ENCODE data around the gene FADS1.

Gene FADS1

GRCh38 chr11:61811831-61812230 is 5.0 kb downstream of the FADS1 start:
- H3K4me1 ChIP-seq (ENCODE audit: control insufficient read depth in 1 of 2, insufficient read depth in 1 of 2, low read depth in 1 of 2, low read length in 1 of 2) = peaks cover 23 to 24% of the 10 kb centered on the region in 2 experiments
- no peaks in the 10 kb centered on the region for H3K9me3 ChIP-seq
- H3K27ac ChIP-seq = no peak overlapping the region
- H3K27me3 ChIP-seq = peaks cover 30% of the 10 kb centered on the region
- H3K4me3 ChIP-seq (ENCODE audit: low read depth in 1 of 2, low read length in 1 of 2) = no peak overlapping the region
- H3K36me3 ChIP-seq = no peaks in the 10 kb centered on the region
- TF ChIP-seq, protein P1, sequence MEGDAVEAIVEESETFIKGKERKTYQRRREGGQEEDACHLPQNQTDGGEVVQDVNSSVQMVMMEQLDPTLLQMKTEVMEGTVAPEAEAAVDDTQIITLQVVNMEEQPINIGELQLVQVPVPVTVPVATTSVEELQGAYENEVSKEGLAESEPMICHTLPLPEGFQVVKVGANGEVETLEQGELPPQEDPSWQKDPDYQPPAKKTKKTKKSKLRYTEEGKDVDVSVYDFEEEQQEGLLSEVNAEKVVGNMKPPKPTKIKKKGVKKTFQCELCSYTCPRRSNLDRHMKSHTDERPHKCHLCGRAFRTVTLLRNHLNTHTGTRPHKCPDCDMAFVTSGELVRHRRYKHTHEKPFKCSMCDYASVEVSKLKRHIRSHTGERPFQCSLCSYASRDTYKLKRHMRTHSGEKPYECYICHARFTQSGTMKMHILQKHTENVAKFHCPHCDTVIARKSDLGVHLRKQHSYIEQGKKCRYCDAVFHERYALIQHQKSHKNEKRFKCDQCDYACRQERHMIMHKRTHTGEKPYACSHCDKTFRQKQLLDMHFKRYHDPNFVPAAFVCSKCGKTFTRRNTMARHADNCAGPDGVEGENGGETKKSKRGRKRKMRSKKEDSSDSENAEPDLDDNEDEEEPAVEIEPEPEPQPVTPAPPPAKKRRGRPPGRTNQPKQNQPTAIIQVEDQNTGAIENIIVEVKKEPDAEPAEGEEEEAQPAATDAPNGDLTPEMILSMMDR (IDR thresholded peaks at IDR 0.05) = no peak

DNA sequence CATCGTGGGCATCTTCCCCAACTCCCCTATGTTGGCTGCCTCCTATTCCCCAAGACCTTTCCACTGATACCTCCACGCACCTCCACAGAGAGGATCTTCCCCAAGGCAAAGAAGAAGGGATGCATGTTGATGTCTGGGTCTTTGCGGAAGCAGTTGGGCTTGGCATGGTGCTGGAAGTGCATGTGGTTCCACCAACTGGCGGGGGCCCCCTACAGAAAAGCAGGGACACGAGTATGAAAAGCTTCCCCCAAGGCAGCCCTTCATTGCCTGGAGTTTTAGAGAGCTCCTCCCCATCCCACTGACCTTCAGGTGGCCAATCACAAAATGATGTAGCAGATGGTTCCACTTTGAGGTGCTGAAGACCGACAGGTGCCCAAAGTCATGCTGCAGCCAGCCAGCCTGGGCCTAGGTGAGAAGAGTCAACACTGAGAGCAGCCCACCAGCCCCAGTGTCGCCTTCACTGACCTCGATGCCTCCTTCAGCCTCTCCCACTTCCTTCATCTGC is 6.1 kb downstream of the FADS1 start:
- Histone ChIP-seq H3K9me3 (no peaks in the 10 kb centered on the region), H3K4me3 (ENCODE audit: low read depth in 1 of 2, low read length in 1 of 2) (no peak overlapping the region), H3K4me1 (ENCODE audit: control insufficient read depth in 1 of 2, insufficient read depth in 1 of 2, low read depth in 1 of 2, low read length in 1 of 2) (peaks cover 12 to 13% of the 10 kb centered on the region in 2 experiments), H3K36me3 (no peaks in the 10 kb centered on the region), H3K27me3 (peaks cover 19% of the 10 kb centered on the region), H3K27ac (no peak overlapping the region)
- TF ChIP-seq, protein P1 (IDR thresholded peaks at IDR 0.05) = no peak

DNA sequence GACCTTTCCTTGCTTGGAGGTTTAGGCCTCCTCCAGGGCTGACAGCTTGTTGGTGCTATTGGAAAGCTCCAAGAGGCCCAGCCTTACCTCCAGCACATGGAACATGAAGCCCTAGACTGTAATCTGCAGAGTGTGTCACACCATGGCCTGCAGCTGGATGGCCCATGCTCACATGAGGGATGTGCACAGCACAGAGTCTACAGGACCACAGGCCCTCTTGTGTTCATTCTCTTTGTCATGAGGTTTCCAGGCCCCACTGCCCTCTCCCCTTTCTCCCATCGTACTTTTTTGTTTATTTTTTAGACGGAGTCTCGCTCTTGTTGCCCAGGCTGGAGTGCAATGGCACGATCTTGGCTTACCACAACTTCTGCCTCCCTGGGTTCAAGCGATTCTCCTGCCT is 10.0 kb downstream of the FADS1 start:
- Histone ChIP-seq H3K36me3 (peaks cover 4% of the 10 kb centered on the region), H3K27ac (no peak overlapping the region), H3K4me3 (ENCODE audit: low read depth in 1 of 2, low read length in 1 of 2) (no peak overlapping the region), H3K27me3 (no peaks in the 10 kb centered on the region), H3K9me3 (no peaks in the 10 kb centered on the region), H3K4me1 (ENCODE audit: control insufficient read depth in 1 of 2, insufficient read depth in 1 of 2, low read depth in 1 of 2, low read length in 1 of 2) (no peaks in the 10 kb centered on the region)
- TF ChIP-seq, protein P1 (IDR thresholded peaks at IDR 0.05) = no peak

GRCh38 chr11:61805146-61805545 is 11.7 kb downstream of the FADS1 start:
- peaks cover 4% of the 10 kb centered on the region for H3K36me3 ChIP-seq
- no peaks in the 10 kb centered on the region for H3K4me1 ChIP-seq (ENCODE audit: control insufficient read depth in 1 of 2, insufficient read depth in 1 of 2, low read depth in 1 of 2, low read length in 1 of 2)

DNA sequence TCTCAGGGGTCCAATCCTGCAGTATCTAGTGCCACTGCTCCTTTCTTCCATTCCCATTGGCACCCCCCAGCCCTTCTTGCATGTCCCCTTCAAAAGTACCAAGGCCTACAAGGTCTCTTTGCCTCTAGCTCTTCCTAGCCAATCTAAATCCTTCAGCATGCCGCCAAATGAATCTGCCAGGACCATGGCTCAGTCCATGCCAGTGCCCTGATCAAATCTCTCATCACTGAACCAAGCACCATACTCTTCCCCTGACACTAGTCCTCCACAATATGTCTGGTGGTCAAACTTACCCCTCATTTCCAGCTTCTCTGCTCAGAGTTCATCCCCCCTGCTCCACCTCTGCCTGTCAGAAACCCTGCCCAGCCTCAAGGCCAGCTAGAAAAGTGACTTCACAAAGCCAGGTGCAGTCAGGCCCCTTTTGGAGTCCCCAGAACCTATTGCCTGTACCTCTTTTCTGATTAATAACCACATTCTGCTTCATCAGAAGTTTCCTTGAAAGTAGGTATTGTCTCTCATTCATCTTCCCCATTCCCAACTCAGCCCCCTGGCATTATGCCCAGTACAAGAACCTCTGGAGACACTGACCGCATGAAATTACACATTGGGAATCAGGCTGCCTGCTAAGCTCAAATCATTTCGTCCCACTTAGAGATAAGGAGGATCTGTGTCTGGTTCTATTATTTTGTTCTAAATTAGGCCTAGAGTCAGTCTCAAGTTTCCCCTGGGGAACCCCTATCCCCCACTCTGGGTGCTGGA is 12.7 kb downstream of the FADS1 start:
- TF ChIP-seq, protein P1 (IDR thresholded peaks at IDR 0.05) = no peak
- no peak overlapping the region for H3K4me3 ChIP-seq (ENCODE audit: low read depth in 1 of 2, low read length in 1 of 2)
- H3K4me1 ChIP-seq (ENCODE audit: control insufficient read depth in 1 of 2, insufficient read depth in 1 of 2, low read depth in 1 of 2, low read length in 1 of 2) = no peaks in the 10 kb centered on the region

More at GRCh38 chr11:61805146-61805545, 11.7 kb downstream of the FADS1 start:
- Histone ChIP-seq H3K27ac (no peak overlapping the region), H3K4me3 (ENCODE audit: low read depth in 1 of 2, low read length in 1 of 2) (no peak overlapping the region), H3K27me3 (no peaks in the 10 kb centered on the region), H3K9me3 (no peaks in the 10 kb centered on the region)
- TF ChIP-seq, protein P1 (IDR thresholded peaks at IDR 0.05) = no peak

More for the DNA sequence above, 12.7 kb downstream of the FADS1 start:
- Histone ChIP-seq H3K9me3 (no peaks in the 10 kb centered on the region), H3K27ac (no peak overlapping the region), H3K27me3 (no peaks in the 10 kb centered on the region), H3K36me3 (peaks cover 4% of the 10 kb centered on the region)
